ENCODE measurements around the gene NCBP2. TPM values are rescaled to one million over a fixed set of nuclear protein-coding genes. Genes with fewer than 3 reads are reported as not detected.
"Not testable (repeated sequence)": the region's sequence is repeated elsewhere in the genome, so short reads cannot be mapped to it uniquely, and the experiment has no call there.

Gene NCBP2
- total RNA-seq, 4 donors from 2014 or later: 4.1 to 67.2 (median 49.5) TPM

DNA sequence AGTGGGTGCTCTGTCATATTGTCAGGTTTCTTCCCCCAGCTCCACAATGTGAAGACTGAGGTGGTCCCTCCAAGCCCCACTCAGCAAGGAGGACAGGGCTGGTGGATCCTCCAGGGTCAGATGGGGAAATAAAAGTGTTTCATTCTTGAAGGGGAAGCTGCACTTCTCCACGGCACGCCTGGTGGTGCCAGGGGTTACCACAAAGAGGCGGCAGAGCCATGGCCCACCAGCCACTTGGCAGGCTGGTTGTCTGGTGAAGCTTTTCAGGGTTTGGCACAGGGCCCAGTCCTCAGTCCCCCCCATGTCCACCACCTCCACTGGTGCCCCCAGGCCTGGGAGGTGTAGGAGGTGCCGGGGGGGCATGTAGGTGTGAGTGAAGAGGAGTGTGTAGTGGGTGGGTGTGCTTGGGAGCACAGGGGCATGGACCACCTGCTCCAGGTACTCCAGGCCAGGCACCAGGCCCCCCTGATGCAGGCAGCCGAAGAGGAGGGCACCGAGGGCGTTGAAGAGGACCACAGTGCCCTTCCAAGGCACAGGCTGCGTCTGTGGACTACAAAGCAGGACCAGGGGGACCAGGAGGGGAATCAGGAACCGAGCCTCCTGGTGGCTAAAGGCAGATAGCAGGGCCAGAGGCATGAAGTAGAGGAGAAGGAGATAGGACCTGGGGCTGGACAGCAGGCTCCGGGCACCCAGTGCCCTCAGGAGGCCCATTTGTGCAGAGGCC is 5.0 kb upstream of the NCBP2 start:
- TF ChIP-seq POLR2A (IDR thresholded peaks at IDR 0.05): no peak
- TF ChIP-seq, protein P1, sequence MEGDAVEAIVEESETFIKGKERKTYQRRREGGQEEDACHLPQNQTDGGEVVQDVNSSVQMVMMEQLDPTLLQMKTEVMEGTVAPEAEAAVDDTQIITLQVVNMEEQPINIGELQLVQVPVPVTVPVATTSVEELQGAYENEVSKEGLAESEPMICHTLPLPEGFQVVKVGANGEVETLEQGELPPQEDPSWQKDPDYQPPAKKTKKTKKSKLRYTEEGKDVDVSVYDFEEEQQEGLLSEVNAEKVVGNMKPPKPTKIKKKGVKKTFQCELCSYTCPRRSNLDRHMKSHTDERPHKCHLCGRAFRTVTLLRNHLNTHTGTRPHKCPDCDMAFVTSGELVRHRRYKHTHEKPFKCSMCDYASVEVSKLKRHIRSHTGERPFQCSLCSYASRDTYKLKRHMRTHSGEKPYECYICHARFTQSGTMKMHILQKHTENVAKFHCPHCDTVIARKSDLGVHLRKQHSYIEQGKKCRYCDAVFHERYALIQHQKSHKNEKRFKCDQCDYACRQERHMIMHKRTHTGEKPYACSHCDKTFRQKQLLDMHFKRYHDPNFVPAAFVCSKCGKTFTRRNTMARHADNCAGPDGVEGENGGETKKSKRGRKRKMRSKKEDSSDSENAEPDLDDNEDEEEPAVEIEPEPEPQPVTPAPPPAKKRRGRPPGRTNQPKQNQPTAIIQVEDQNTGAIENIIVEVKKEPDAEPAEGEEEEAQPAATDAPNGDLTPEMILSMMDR (IDR thresholded peaks at IDR 0.05): no peak
- Histone ChIP-seq H3K4me3 (no peak overlapping the region), H3K4me1 (no peaks in the 10 kb centered on the region), H3K9me3 (no peaks in the 10 kb centered on the region), H3K27me3 (no peaks in the 10 kb centered on the region), H3K36me3 (no peaks in the 10 kb centered on the region), H3K27ac (no peak overlapping the region)
- DNase-seq: no peak
- intact Hi-C loops (cut with DNase I; ENCODE audit: low total_unique reads): no loop called here

DNA sequence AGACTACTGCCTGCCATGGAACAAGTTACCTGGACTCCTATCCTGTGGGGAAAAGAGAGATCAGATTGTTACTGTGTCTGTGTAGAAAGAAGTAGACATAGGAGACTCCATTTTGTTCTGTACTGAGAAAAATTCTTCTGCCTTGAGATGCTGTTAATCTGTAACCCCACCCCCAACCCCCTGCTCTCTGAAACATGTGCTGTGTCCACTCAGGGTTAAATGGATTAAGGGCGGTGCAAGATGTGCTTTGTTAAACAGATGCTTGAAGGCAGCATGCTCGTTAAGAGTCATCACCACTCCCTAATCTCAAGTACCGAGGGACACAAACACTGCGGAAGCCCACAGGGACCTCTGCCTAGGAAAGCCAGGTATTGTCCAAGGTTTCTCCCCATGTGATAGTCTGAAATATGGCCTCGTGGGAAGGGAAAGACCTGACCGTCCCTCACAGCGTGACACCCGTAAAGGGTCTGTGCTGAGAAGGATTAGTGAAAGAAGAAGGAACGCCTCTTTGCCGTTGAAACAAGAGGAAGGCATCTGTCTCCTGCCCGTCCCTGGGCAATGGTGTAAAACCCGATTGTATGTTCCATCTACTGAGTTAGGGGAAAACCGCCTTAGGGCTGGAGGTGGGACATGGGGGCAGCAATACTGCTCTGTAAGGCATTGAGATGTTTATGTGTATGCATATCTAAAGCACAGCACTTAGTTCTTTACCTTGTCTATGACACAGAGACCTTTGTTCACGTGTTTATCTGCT is 1.9 kb upstream of the NCBP2 start:
- H3K36me3 ChIP-seq; H3K4me1 ChIP-seq; DNase-seq; intact Hi-C loops (cut with DNase I; ENCODE audit: low total_unique reads); H3K4me3 ChIP-seq; H3K27me3 ChIP-seq; H3K9me3 ChIP-seq; H3K27ac ChIP-seq: not testable (repeated sequence)

DNA sequence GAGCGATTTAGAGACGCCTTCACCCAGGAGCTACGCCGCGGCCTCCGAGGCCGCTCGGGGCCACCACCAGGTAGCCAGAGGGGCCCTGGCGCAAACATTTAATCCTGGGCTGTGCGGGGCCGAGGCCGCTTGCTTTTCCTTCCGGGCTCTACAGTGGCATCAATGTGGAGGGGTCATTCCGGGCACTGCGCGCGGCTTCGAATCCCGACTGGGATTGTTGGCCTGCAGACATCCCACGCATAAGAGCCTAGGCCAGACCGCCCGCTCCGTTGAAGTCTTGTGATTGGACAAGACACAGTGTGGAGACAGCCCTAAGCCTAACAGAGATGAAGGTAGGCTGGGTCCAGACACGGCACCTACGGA is 568 bp upstream of the NCBP2 start:
- H3K4me3 ChIP-seq: peak overlapping the region; percentile 86 to 100
- H3K36me3 ChIP-seq: no peaks in the 10 kb centered on the region
- TF ChIP-seq, protein P1 (IDR thresholded peaks at IDR 0.05): no peak
- TF ChIP-seq POLR2A (IDR thresholded peaks at IDR 0.05): no peak
- no peak for DNase-seq
- H3K27ac ChIP-seq: peak overlapping the region; percentile 55 to 84
- H3K27me3 ChIP-seq: no peaks in the 10 kb centered on the region
- H3K4me1 ChIP-seq: no peaks in the 10 kb centered on the region
- intact Hi-C loops (cut with DNase I; ENCODE audit: low total_unique reads): no loop called here
- no peaks in the 10 kb centered on the region for H3K9me3 ChIP-seq

DNA sequence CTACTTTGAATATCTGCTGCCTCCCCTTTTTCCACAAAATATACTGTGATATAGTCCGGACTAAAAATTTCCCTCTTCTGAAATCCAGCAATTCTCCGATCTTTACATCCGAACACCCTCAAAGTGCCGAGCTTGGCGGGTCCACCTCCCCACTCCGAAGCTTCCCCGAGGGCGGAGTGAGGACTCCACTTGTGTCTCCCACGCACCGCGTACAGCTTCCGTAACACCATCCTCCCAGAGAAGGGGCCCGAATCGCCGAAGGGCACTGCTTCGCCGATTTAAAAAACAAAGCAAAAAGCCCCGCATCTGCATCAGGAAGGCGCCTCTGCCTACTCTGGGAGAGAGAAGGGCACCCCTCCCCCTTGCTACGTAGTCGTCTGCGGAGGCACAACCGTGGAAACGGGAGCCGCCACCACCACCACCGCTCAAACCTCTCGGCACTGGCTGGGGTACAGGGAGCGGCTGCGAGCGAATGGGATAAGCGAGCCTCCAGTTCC is 551 bp downstream of the NCBP2 start:
- Histone ChIP-seq H3K9me3 (no peaks in the 10 kb centered on the region), H3K36me3 (no peaks in the 10 kb centered on the region), H3K4me1 (no peaks in the 10 kb centered on the region), H3K4me3 (peak overlapping the region; percentile 86 to 100), H3K27ac (peak overlapping the region; percentile 74 to 84), H3K27me3 (no peaks in the 10 kb centered on the region)
- intact Hi-C loops (cut with DNase I; ENCODE audit: low total_unique reads): no loop called here
- TF ChIP-seq, protein P1 (IDR thresholded peaks at IDR 0.05): no peak
- TF ChIP-seq POLR2A (IDR thresholded peaks at IDR 0.05): no peak
- peak in 1 of 2 donors; percentile 34 for DNase-seq

DNA sequence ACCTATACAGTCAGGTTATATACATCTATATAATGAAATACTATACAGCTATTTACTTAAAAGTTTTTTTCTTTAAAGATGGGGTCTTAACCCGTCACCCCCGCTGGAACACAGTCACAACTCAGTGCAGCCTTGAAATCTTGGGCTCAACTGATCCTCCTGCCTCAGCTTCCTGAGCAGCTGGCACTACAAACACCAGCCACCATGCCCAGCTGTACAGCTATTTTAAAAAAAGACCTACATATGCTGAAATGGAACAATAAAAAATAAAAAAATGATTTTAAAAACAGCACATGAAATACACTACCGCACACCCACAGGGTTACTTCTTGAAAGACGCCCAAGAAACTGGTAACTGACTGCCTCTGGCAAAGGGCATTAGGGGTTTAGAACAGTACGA is 3.8 kb downstream of the NCBP2 start:
- H3K9me3 ChIP-seq: no peaks in the 10 kb centered on the region
- no peaks in the 10 kb centered on the region for H3K4me1 ChIP-seq
- H3K36me3 ChIP-seq: no peaks in the 10 kb centered on the region
- no peak for DNase-seq
- H3K27me3 ChIP-seq: no peaks in the 10 kb centered on the region
- H3K4me3 ChIP-seq: no peak overlapping the region
- TF ChIP-seq, protein P1 (IDR thresholded peaks at IDR 0.05): no peak
- TF ChIP-seq POLR2A (IDR thresholded peaks at IDR 0.05): no peak
- H3K27ac ChIP-seq: no peak overlapping the region
- intact Hi-C loops (cut with DNase I; ENCODE audit: low total_unique reads): no loop called here

All from uterus (tissue), 4 donors.